ENCODE results near the gene IP6K3.

GRCh38 chr6:33725222-33725621, 21.5 kb downstream of the IP6K3 start:
- TF ChIP-seq POLR2AphosphoS5 (IDR thresholded peaks at IDR 0.05; ENCODE audit: insufficient read depth in 1 of 2, low read depth in 1 of 2) (no peak), CTCF (IDR thresholded peaks at IDR 0.05) (no peak)

Measured in vagina (tissue), 2 donors.